Measurements from ENCODE around the gene OMP. TPM values are rescaled to one million over a fixed set of nuclear protein-coding genes. Genes with fewer than 3 reads are reported as not detected.
A peak's percentile ranks its signal among the peaks of the same experiment; 100 is the strongest.

Gene OMP
- total RNA-seq, 1 donor from 2014 or later: not detected

DNA sequence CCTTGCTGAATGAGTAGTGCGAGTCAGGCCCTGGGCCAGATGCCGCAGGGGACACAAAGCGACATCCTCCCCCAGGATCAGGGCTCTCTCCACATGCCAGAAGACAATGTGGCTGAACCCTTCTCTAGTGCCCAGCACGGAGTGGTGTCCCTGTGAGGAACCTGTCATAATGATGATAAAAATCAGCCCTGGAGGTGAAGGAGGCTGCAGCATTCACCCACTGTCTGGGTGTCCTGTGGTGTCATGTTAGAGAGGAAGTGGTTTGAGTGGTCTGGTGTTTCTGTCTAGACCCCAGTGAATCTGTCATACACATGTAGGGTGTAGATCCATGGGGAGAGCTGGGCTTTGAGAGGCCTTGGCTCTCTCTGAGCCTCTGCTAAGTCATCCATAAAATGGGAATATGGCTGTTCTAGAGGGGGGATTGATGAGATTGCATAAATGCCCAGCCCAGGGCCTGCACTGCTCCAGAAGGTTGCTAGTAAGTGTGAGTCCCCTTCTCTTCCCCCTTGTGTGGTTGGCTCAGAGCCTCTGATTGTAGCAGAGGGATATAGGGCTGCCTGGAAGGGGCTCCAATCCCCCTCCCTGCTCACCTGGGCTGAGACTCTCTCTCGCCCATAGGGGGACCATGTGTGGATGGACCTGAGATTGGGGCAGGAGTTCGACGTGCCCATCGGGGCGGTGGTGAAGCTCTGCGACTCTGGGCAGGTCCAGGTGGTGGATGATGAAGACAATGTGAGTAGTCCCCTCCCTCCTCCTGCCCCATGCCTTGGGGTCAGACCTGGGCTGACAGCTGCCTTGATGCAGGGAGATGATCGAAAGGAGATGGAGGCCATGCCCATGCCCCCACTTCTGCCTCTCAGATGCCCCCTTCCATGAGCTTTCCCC lies 39.7 kb downstream of the OMP start:
- Histone ChIP-seq H3K36me3 (ENCODE audit: control insufficient read depth, insufficient read depth, low read length) (no peaks in the 10 kb centered on the region), H3K4me3 (ENCODE audit: low read depth, low read length) (no peak overlapping the region), H3K27me3 (ENCODE audit: control insufficient read depth, insufficient read depth, low read length) (peaks cover 14% of the 10 kb centered on the region)
- FAIRE-seq (peak; percentile 18), DNase-seq (ENCODE audit: low read depth) (no peak)
- TF ChIP-seq CTCF (IDR thresholded peaks at IDR 0.05; ENCODE audit: insufficient read depth, low read length, severe bottlenecking): no peak

DNA sequence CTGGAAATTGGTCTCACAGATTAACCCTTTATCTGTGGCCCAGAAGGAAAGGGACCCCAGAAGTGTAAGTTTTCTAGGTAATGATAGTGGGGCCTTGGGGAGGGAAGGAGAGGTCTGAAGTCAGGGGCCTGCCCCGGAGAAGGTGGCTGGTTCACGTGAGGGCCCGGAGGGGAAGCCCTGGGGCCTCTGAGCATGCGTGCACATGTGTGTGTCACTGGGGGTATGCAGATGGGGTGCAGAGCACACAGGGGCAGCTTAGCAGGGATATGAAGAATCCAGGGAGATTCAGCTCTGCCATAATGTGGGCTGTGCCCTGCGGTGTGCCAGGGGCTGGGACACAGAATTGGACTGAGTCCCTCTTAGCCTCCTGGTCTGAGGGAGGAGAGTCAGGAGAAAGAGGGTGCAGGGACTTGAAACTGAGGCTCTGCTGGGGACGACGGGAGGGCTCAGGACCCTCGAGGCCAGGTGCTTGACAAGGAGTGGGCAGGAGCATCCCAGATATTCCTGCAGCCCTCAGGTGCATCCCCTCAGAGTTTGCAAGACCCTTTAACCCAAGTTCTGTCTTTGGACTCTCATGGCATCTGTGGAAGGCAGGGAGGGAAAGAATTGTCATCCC lies 40.9 kb downstream of the OMP start:
- DNase-seq (ENCODE audit: low read depth) (no peak), FAIRE-seq (no peak)
- Histone ChIP-seq H3K36me3 (ENCODE audit: control insufficient read depth, insufficient read depth, low read length) (no peaks in the 10 kb centered on the region), H3K4me3 (ENCODE audit: low read depth, low read length) (no peak overlapping the region), H3K27me3 (ENCODE audit: control insufficient read depth, insufficient read depth, low read length) (peaks cover 10% of the 10 kb centered on the region)
- no peak for TF ChIP-seq CTCF (IDR thresholded peaks at IDR 0.05; ENCODE audit: insufficient read depth, low read length, severe bottlenecking)

- Histone ChIP-seq H3K4me3 (ENCODE audit: low read depth, low read length) (no peak overlapping the region), H3K27me3 (ENCODE audit: control insufficient read depth, insufficient read depth, low read length) (peaks cover 7% of the 10 kb centered on the region), H3K36me3 (ENCODE audit: control insufficient read depth, insufficient read depth, low read length) (no peaks in the 10 kb centered on the region)
- DNase-seq (ENCODE audit: low read depth) (no peak), FAIRE-seq (no peak)
- no peak for TF ChIP-seq CTCF (IDR thresholded peaks at IDR 0.05; ENCODE audit: insufficient read depth, low read length, severe bottlenecking)
These were observed 41.7 kb downstream of the OMP start for GRCh38 chr11:77144196-77144856.

DNA sequence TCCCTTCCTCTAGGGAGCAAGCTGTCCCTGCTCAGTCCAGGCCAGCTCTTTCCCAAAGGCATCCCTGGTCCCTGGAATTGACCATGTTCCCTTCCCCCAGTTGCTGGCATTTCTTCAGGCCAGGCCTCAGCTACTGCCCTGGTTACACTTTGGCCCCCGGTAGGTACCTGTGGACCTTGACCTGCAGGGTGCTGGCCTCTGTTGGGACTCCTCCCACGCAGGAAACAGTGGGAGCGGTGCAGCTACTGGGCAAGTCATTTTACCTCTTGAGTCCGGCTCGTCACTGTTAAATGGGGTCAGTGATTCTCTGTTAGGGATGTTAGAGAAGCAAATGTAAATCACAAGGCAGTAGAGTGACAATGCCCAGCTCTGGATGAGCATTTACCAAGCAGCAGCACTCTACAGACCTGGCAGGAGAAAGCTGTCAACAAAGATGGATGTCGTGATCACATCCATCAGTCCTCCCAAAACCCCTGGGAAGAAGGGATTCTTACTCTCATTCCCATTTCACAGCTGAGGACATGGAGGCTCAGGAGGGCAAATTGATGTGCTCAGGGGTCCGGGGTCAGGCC lies 42.3 kb downstream of the OMP start:
- DNase-seq (ENCODE audit: low read depth) (no peak), FAIRE-seq (no peak)
- no peak overlapping the region for H3K4me3 ChIP-seq (ENCODE audit: low read depth, low read length)
- H3K36me3 ChIP-seq (ENCODE audit: control insufficient read depth, insufficient read depth, low read length): no peaks in the 10 kb centered on the region
- H3K27me3 ChIP-seq (ENCODE audit: control insufficient read depth, insufficient read depth, low read length): peaks cover 7% of the 10 kb centered on the region
- TF ChIP-seq CTCF (IDR thresholded peaks at IDR 0.05; ENCODE audit: insufficient read depth, low read length, severe bottlenecking): no peak

DNA sequence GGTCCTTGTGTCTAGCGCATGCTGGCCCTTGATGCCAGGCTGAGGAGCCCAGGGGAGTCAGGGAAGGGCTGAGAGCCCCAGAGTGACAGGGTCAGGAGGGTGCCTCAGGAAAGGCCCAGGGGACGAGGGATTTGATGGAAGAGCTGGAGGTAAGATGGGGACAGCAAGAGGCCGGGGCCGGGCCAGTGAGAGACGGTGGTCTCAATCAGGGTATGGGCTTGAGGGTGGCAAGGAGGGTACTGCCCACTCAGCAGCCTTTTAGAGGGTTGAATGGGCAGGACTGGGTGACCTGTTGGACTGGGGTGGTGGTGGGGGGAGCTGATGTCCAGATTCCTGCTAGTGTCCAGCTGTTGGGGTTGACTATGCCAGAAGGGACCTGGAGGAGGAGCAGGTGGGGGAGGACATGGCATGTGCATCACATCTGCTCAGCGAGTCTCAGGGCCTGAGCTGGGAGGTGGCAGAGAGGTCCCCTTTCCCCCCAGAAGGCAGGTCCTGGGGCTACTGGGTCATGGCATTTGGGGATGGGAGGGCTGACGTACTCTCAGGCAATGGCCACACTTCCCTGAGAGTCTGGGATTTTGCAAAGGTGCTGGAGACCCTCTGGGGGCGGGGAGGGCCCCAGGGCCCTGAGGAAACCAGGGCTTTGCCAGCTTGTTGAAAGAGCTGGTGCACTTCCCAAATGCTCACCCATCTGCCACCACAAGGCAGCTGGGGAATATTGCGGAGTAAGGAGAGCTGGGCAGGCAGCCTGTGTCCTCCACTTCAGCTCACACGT lies 43.8 kb downstream of the OMP start:
- no peak for DNase-seq (ENCODE audit: low read depth)
- Histone ChIP-seq H3K36me3 (ENCODE audit: control insufficient read depth, insufficient read depth, low read length) (no peaks in the 10 kb centered on the region), H3K27me3 (ENCODE audit: control insufficient read depth, insufficient read depth, low read length) (peaks cover 10% of the 10 kb centered on the region), H3K4me3 (ENCODE audit: low read depth, low read length) (no peak overlapping the region)
- FAIRE-seq: no peak
- TF ChIP-seq CTCF (IDR thresholded peaks at IDR 0.05; ENCODE audit: insufficient read depth, low read length, severe bottlenecking): no peak
